OCI-LY7 (cell line): ENCODE measurements around the gene CASK.

Experiments used
- CTCF ChIP-seq: fragments of 200-600 bp; sonication (generic); conservative IDR thresholded peaks from 2 replicates; pipeline ENCODE4 v1.5.1; 2014; ENCODE audit warnings: mild to moderate bottlenecking, antibody characterized with exemption, low read length, moderate library complexity, mixed read lengths
- EZH2phosphoT487 ChIP-seq: fragments of 200-600 bp; sonication (generic); IDR thresholded peaks from 2 replicates; pipeline ENCODE4 v1.6.1; 2018; ENCODE audit warnings: low read depth, borderline replicate concordance, mild to moderate bottlenecking, mixed run types, antibody characterized with exemption, low read length, moderate library complexity, mixed read lengths

- TF ChIP-seq CTCF (no peak), EZH2phosphoT487 (no peak)
These were observed 362.3 kb downstream of the CASK start for GRCh38 chrX:41561045-41561444.
